Endothelial cell of umbilical vein (primary cell): ENCODE measurements around the gene DPH7. TPM values are rescaled to one million over a fixed set of nuclear protein-coding genes. Genes with fewer than 3 reads are reported as not detected.

Experiments used
- BruUV-seq: library from RNA; stranded (reverse); fragments of 400-500 nt; replicated peaks from 2 replicates; lab custom pipeline; 2021; lab: Mats Ljungman, UMichigan
- CTCF ChIA-PET: fragments of 300-600, 350-600 bp; sonication (Branson Sonifier 250); formaldehyde crosslinking; loops from one replicate; lab custom pipeline; 2021; ENCODE audit warnings: antibody characterized with exemption, inconsistent platforms; lab: Charles Lee
- POLR2A ChIA-PET: fragments of 300-600, 350-600 bp; sonication (Branson Sonifier 250); formaldehyde crosslinking; loops from one replicate; lab custom pipeline; 2021; ENCODE audit warnings: antibody characterized with exemption, inconsistent platforms; lab: Charles Lee
- DNase-seq: peaks from one replicate; pipeline ENCODE4 v3.0.0-alpha.2; 2011; ENCODE audit warnings: low read depth, low spot score
- FAIRE-seq: peaks from 2 replicates; lab custom pipeline; 2011; peaks lifted over from hg19 to GRCh38; lab: Jason Lieb, UNC
- H2AFZ ChIP-seq: 2 replicates; pipeline ENCODE4 v1.6.0; 2012; ENCODE audit warnings: low read depth, low read length, control low read depth, inconsistent platforms
- H3K27ac ChIP-seq: 2 replicates; pipeline ENCODE4 v1.5.1; 2011; ENCODE audit warnings: low read depth, mild to moderate bottlenecking, control low read depth, low read length, moderate library complexity; ENCODE audit not compliant: insufficient read depth
- H3K27me3 ChIP-seq, 2 experiments: 2 replicates each; pipeline versions ENCODE4 v1.6.0 to v1.6.1; 2011; ENCODE audit warnings: low read length in 2 of 2, mixed read lengths in 1 of 2; ENCODE audit not compliant: control insufficient read depth in 2 of 2, insufficient read depth in 2 of 2
- H3K36me3 ChIP-seq, 2 experiments: 2 replicates in 1 of 2; 3 replicates in 1 of 2; pipeline ENCODE4 v1.5.1; 2011; ENCODE audit warnings: low read length in 2 of 2, mild to moderate bottlenecking in 1 of 2, moderate library complexity in 1 of 2; ENCODE audit not compliant: control insufficient read depth in 2 of 2, insufficient read depth in 2 of 2; ENCODE audit errors: extremely low read depth in 1 of 2
- H3K4me1 ChIP-seq: 3 replicates; pipeline ENCODE4 v1.5.1; 2011; ENCODE audit warnings: mild to moderate bottlenecking, low read length; ENCODE audit not compliant: control insufficient read depth, insufficient read depth; ENCODE audit errors: extremely low read depth
- H3K4me2 ChIP-seq: 2 replicates; pipeline ENCODE4 v1.6.1; 2011; ENCODE audit warnings: low read length, control low read depth, mixed read lengths; ENCODE audit not compliant: insufficient read depth
- H3K4me3 ChIP-seq, 3 experiments: fragments of 200-600 bp in 1 of 3; sonication (generic), shearing (Covaris generic) in 1 of 3; replicated peaks in 1 of 3; 2 replicates each; pipeline ENCODE4 v1.5.1; 2011 to 2016; ENCODE audit warnings: control low read depth in 3 of 3, low read length in 3 of 3, mild to moderate bottlenecking in 2 of 3, inconsistent platforms in 1 of 3, low read depth in 1 of 3, moderate library complexity in 1 of 3; ENCODE audit not compliant: insufficient read depth in 1 of 3
- H3K79me2 ChIP-seq: 2 replicates; pipeline ENCODE4 v1.6.0; 2012; ENCODE audit warnings: low read length, inconsistent platforms; ENCODE audit not compliant: control insufficient read depth, insufficient read depth
- H3K9ac ChIP-seq: replicated peaks from 2 replicates; pipeline ENCODE3; 2011; ENCODE audit warnings: low read length, control low read depth; ENCODE audit not compliant: insufficient read depth; ENCODE audit errors: extremely low read depth
- H3K9me1 ChIP-seq: replicated peaks from 3 replicates; pipeline ENCODE4 v1.6.0; 2011; ENCODE audit warnings: mild to moderate bottlenecking, low read length; ENCODE audit not compliant: control insufficient read depth, insufficient read depth; ENCODE audit errors: extremely low read depth
- H3K9me3 ChIP-seq: replicated peaks from 2 replicates; pipeline ENCODE4 v1.5.1; 2012; ENCODE audit warnings: low read length, inconsistent platforms; ENCODE audit not compliant: control insufficient read depth, insufficient read depth
- H4K20me1 ChIP-seq: replicated peaks from 2 replicates; pipeline ENCODE3; 2011; ENCODE audit warnings: mild to moderate bottlenecking, low read length; ENCODE audit not compliant: control insufficient read depth, insufficient read depth; ENCODE audit errors: extremely low read depth
- FOS ChIP-seq: IDR thresholded peaks from 2 replicates; pipeline ENCODE4 v1.6.1; 2011; ENCODE audit warnings: mild to moderate bottlenecking, low read length, moderate library complexity, borderline replicate concordance; ENCODE audit not compliant: insufficient read depth
- GATA2 ChIP-seq: IDR thresholded peaks from 2 replicates; pipeline ENCODE4 v1.7.0; 2011; ENCODE audit warnings: low read depth, mild to moderate bottlenecking, moderate library complexity, mixed read lengths, low read length; ENCODE audit not compliant: insufficient read length, insufficient read depth
- JUN ChIP-seq: IDR thresholded peaks from 2 replicates; pipeline ENCODE4 v1.6.1; 2011; ENCODE audit warnings: borderline replicate concordance, low read depth; ENCODE audit not compliant: insufficient read length, insufficient read depth
- MAX ChIP-seq: IDR thresholded peaks from 2 replicates; pipeline ENCODE4 v1.6.1; 2011; ENCODE audit not compliant: insufficient read depth, insufficient read length
- MYC ChIP-seq: IDR thresholded peaks from one replicate; pipeline ENCODE4 v1.6.1; 2011; ENCODE audit warnings: mild to moderate bottlenecking, low read depth, low read length
- POLR2A ChIP-seq: IDR thresholded peaks from 2 replicates; pipeline ENCODE4 v1.6.1; 2012; ENCODE audit warnings: low read depth, mild to moderate bottlenecking, control low read depth, low read length
- POLR2AphosphoS5 ChIP-seq: IDR thresholded peaks from 2 replicates; pipeline ENCODE4 v1.6.1; 2012; ENCODE audit warnings: low read depth, mild to moderate bottlenecking, control low read depth, low read length, moderate library complexity; ENCODE audit not compliant: insufficient read depth
- dilution Hi-C: fragments of 300-500 bp; cut with MboI; formaldehyde crosslinking; loops from one replicate; pipeline ENCODE4 v1.15.0; 2019; ENCODE audit warnings: low sequenced_read_pairs; ENCODE audit not compliant: extremely low pct_ligation_motif_present
- intact Hi-C: fragments of 100-400 bp; cut with micrococcal nuclease; formaldehyde crosslinking; loops from one replicate; pipeline ENCODE4 v1.10.0; 2022
- polyA plus RNA-seq, 4 experiments: library from polyadenylated mRNA; depleted of rRNA in 3 of 4; stranded (reverse) in 3 of 4; unstranded in 1 of 4; fragments of >200 nt; gene quantifications; 2 replicates each; pipeline versions ENCODE4 v1.2.1 to v1.2.3, GENCODE V29; 2011 to 2012; ENCODE audit warnings: missing spikeins in 1 of 4
- total RNA-seq: library from RNA; stranded (reverse); gene quantifications from 2 replicates; pipeline ENCODE4 v1.2.3, GENCODE V29; 2021
- TF ChIP-seq, protein P1 (sequence below), 2 donors: IDR thresholded peaks; 1 replicate in 1 of 2; 2 replicates in 1 of 2; pipeline ENCODE4 v1.5.1; 2011; ENCODE audit warnings: low read length in 2 of 2, mild to moderate bottlenecking in 2 of 2, moderate library complexity in 2 of 2, control low read depth in 1 of 2, inconsistent platforms in 1 of 2, low read depth in 1 of 2; ENCODE audit not compliant: insufficient read depth in 1 of 2; ENCODE audit errors: extremely low read depth in 1 of 2

Gene DPH7
- total and polyA plus RNA-seq, 2 donors (not counting 3 experiments of a cell fraction or from before 2014, with no cell fraction given), result 41.8 to 43.2 TPM

- FAIRE-seq, result no peak
- intact Hi-C loops, result no loop called here
These were observed 8.2 kb downstream of the DPH7 start for GRCh38 chr9:137570566-137570965.

More at GRCh38 chr9:137570566-137570965, 8.2 kb downstream of the DPH7 start:
- Histone ChIP-seq H3K27me3 (no peaks in the 10 kb centered on the region), H3K79me2 (peaks cover 14% of the 10 kb centered on the region), H2AFZ (no peak overlapping the region), H3K4me3 (no peak overlapping the region), H3K4me2 (no peak overlapping the region), H3K9ac (no peak overlapping the region), H3K36me3 (peaks cover 5 to 28% of the 10 kb centered on the region in 2 experiments), H4K20me1 (no peaks in the 10 kb centered on the region), H3K27ac (no peak overlapping the region), H3K4me1 (no peaks in the 10 kb centered on the region), H3K9me1 (no peaks in the 10 kb centered on the region), H3K9me3 (no peaks in the 10 kb centered on the region)
- POLR2A ChIA-PET, result no interaction called here
- no TSS peak for BruUV-seq
- dilution Hi-C loops, result no loop called here
- no peak for TF ChIP-seq FOS
- no peak for TF ChIP-seq POLR2A
- no peak for TF ChIP-seq POLR2AphosphoS5
- no peak for TF ChIP-seq MYC
- no peak for TF ChIP-seq JUN
- no peak for TF ChIP-seq GATA2
- TF ChIP-seq MAX, result no peak
- TF ChIP-seq, protein P1, sequence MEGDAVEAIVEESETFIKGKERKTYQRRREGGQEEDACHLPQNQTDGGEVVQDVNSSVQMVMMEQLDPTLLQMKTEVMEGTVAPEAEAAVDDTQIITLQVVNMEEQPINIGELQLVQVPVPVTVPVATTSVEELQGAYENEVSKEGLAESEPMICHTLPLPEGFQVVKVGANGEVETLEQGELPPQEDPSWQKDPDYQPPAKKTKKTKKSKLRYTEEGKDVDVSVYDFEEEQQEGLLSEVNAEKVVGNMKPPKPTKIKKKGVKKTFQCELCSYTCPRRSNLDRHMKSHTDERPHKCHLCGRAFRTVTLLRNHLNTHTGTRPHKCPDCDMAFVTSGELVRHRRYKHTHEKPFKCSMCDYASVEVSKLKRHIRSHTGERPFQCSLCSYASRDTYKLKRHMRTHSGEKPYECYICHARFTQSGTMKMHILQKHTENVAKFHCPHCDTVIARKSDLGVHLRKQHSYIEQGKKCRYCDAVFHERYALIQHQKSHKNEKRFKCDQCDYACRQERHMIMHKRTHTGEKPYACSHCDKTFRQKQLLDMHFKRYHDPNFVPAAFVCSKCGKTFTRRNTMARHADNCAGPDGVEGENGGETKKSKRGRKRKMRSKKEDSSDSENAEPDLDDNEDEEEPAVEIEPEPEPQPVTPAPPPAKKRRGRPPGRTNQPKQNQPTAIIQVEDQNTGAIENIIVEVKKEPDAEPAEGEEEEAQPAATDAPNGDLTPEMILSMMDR (IDR thresholded peaks at IDR 0.05; ENCODE audit: extremely low read depth in 1 of 2, insufficient read depth in 1 of 2, low read depth in 1 of 2, low read length in 2 of 2), result no peak
- DNase-seq, result no peak
- CTCF ChIA-PET, result no interaction called here
